ENCODE data around the gene HK2. TPM values are rescaled to one million over a fixed set of nuclear protein-coding genes. Genes with fewer than 3 reads are reported as not detected.

Gene HK2
- polyA plus RNA-seq, 2 of the 4 experiments (the other 2 are of a cell fraction) = 0.37 to 1.2 TPM

DNA sequence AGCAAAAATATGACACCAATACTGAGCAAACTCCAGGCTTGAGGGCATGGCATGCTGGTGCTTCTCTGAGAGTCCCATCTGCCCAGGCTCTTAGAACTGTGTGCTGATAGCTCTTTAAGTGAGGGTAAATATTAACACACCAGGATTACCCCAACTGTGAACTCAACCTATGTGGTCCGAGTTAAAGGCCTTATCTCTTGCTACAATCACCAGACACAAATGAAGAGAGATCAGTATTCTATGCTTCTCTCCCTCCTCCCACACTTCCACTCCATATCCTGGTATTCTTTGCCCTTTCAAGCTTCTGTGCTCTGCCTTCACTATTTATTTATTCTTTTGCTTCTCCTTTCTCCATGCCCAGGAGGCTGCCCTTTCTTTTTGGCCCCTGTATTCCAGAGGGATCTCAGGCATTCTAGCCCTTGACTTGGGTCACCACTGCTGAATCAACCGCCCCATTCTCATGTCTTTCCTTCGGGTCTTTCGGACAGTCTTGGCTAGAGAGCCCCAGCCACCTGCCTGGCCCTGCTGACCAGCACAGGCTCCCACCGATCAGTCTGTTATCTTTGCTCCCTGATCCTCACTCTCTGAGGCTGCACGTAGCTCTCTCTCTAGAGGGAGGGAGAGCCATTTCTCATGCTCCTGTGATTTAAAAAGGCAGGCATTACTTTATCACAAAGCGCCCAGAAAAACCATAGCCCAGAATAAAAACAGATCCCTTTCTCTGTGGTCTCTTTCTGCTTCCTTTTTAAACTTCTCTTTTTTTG lies 17.2 kb upstream of the HK2 start:
- H3K4me1 ChIP-seq = no peaks in the 10 kb centered on the region

DNA sequence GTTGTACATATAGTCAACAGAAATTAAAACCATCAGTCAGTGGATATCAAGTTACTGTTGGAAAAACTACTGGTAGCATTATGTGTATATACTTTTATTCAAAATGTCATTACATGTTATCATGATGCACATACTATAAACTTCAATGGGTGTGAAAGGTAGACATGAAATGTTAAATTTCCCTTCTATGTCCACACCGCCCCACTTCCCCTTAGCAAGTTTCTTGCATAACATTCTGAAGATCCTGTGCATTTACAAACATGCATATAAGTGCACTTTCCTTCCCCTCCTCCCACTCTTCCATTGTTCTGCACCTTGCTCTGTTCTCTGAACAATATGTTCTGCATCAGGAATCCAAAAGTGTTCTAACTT lies 16.6 kb upstream of the HK2 start:
- Histone ChIP-seq H3K4me3 (no peak overlapping the region), H3K4me2 (no peak overlapping the region), H3K27ac (no peak overlapping the region), H3K4me1 (no peaks in the 10 kb centered on the region), H3K9me3 (no peaks in the 10 kb centered on the region)
- no peak for DNase-seq (ENCODE audit: low read depth in 1 of 2, low spot score in 1 of 2)
- no peak for FAIRE-seq
- ATAC-seq = no peak
- 63% methylated on average over 1 of the region's 1 CpG for WGBS (ENCODE audit: missing lambda C conversion rate)
- POLR2A ChIA-PET = no interaction called here
- TF ChIP-seq HOXB5 (CRISPR knock-in tag; IDR thresholded peaks at IDR 0.05) (no peak), EP300 (IDR thresholded peaks at IDR 0.05) (no peak), RAD21 (conservative IDR thresholded peaks at IDR 0.05 in 1 of 2, IDR thresholded peaks at IDR 0.05 in 1 of 2) (no peak), HOXB13 (CRISPR knock-in tag; IDR thresholded peaks at IDR 0.05; ENCODE audit: low read depth) (no peak), ESRRA (IDR thresholded peaks at IDR 0.05; ENCODE audit: borderline replicate concordance, low read length) (no peak), ZFP36 (IDR thresholded peaks at IDR 0.05; ENCODE audit: borderline replicate concordance, partially characterized antibody) (no peak), TFCP2L1 (CRISPR knock-in tag; IDR thresholded peaks at IDR 0.05) (no peak), CBX2 (IDR thresholded peaks at IDR 0.05; ENCODE audit: borderline replicate concordance, low read depth) (no peak), RARB (CRISPR knock-in tag; IDR thresholded peaks at IDR 0.05) (no peak), CHD4 (IDR thresholded peaks at IDR 0.05; ENCODE audit: borderline replicate concordance) (no peak), RNF2 (IDR thresholded peaks at IDR 0.05; ENCODE audit: borderline replicate concordance, low read depth) (no peak), EHF (CRISPR knock-in tag; IDR thresholded peaks at IDR 0.05) (no peak), HEYL (CRISPR knock-in tag; IDR thresholded peaks at IDR 0.05) (no peak), EHMT2 (IDR thresholded peaks at IDR 0.05; ENCODE audit: low read depth) (no peak), RFX5 (IDR thresholded peaks at IDR 0.05) (no peak), SMC3 (IDR thresholded peaks at IDR 0.05) (no peak), NFE2L2 (conservative IDR thresholded peaks at IDR 0.05; ENCODE audit: low read length) (no peak)
- TF ChIP-seq, protein P1, sequence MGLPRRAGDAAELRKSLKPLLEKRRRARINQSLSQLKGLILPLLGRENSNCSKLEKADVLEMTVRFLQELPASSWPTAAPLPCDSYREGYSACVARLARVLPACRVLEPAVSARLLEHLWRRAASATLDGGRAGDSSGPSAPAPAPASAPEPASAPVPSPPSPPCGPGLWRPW (IDR thresholded peaks at IDR 0.05) = no peak
- TF ChIP-seq, protein P2, sequence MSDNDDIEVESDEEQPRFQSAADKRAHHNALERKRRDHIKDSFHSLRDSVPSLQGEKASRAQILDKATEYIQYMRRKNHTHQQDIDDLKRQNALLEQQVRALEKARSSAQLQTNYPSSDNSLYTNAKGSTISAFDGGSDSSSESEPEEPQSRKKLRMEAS (IDR thresholded peaks at IDR 0.05) = no peak
- TF ChIP-seq, protein P3, sequence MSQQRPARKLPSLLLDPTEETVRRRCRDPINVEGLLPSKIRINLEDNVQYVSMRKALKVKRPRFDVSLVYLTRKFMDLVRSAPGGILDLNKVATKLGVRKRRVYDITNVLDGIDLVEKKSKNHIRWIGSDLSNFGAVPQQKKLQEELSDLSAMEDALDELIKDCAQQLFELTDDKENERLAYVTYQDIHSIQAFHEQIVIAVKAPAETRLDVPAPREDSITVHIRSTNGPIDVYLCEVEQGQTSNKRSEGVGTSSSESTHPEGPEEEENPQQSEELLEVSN (IDR thresholded peaks at IDR 0.05; ENCODE audit: borderline replicate concordance, low read depth) = no peak
- CTCF ChIA-PET = interaction anchor here (0.6 kb wide), 1 partner anchor 235 kb away, joined by 3 read pairs; no protein-coding TSS in a partner anchor

More for the DNA sequence above, 17.2 kb upstream of the HK2 start:
- Histone ChIP-seq H3K4me3 (no peak overlapping the region), H3K27ac (no peak overlapping the region), H3K9me3 (no peaks in the 10 kb centered on the region), H3K4me2 (no peak overlapping the region)
- 40% methylated on average over 7 of the region's 7 CpGs for WGBS (ENCODE audit: missing lambda C conversion rate)
- ChIA-PET CTCF (interaction anchor here (0.6 to 1.0 kb wide), 3 partner anchors 34 to 234 kb away, joined by 3 read pairs; no protein-coding TSS in a partner anchor), POLR2A (no interaction called here)
- FAIRE-seq = no peak
- peak in 1 of 2 experiments; percentile 48; a peak in 3 of 6 replicates for ATAC-seq
- no peak for DNase-seq (ENCODE audit: low read depth in 1 of 2, low spot score in 1 of 2)
- TF ChIP-seq CHD4 (IDR thresholded peaks at IDR 0.05; ENCODE audit: borderline replicate concordance) = no peak
- no peak for TF ChIP-seq RAD21 (conservative IDR thresholded peaks at IDR 0.05 in 1 of 2, IDR thresholded peaks at IDR 0.05 in 1 of 2)
- TF ChIP-seq SMC3 (IDR thresholded peaks at IDR 0.05) = no peak
- no peak for TF ChIP-seq HEYL (CRISPR knock-in tag; IDR thresholded peaks at IDR 0.05)
- TF ChIP-seq, protein P1 (IDR thresholded peaks at IDR 0.05) = no peak
- no peak for TF ChIP-seq MAFK (IDR thresholded peaks at IDR 0.05; ENCODE audit: partially characterized antibody)
- TF ChIP-seq MYC (IDR thresholded peaks at IDR 0.05; ENCODE audit: borderline replicate concordance, low read length) = no peak
- TF ChIP-seq GATA3 (IDR thresholded peaks at IDR 0.05; ENCODE audit: borderline replicate concordance) = no peak
- TF ChIP-seq, protein P4, sequence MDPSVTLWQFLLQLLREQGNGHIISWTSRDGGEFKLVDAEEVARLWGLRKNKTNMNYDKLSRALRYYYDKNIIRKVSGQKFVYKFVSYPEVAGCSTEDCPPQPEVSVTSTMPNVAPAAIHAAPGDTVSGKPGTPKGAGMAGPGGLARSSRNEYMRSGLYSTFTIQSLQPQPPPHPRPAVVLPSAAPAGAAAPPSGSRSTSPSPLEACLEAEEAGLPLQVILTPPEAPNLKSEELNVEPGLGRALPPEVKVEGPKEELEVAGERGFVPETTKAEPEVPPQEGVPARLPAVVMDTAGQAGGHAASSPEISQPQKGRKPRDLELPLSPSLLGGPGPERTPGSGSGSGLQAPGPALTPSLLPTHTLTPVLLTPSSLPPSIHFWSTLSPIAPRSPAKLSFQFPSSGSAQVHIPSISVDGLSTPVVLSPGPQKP (IDR thresholded peaks at IDR 0.05; ENCODE audit: low read depth, low read length) = no peak
- no peak for TF ChIP-seq KDM1A (IDR thresholded peaks at IDR 0.05; ENCODE audit: low read depth)
- no peak for TF ChIP-seq HOXB13 (CRISPR knock-in tag; IDR thresholded peaks at IDR 0.05; ENCODE audit: low read depth)
- TF ChIP-seq EP300 (IDR thresholded peaks at IDR 0.05) = no peak
- TF ChIP-seq CHD2 (IDR thresholded peaks at IDR 0.05; ENCODE audit: low read length, partially characterized antibody) = no peak
- TF ChIP-seq FOSL2 (IDR thresholded peaks at IDR 0.05) = no peak
- no peak for TF ChIP-seq FOSL2 (CRISPR knock-in tag; IDR thresholded peaks at IDR 0.05)

All from A549 (cell line).